CD4-positive, CD25-positive, alpha-beta regulatory T cell (primary cell): ENCODE measurements around the gene KRTAP12-2. TPM values are rescaled to one million over a fixed set of nuclear protein-coding genes. Genes with fewer than 3 reads are reported as not detected.
"Not testable (repeated sequence)": the region's sequence is repeated elsewhere in the genome, so short reads cannot be mapped to it uniquely, and the experiment has no call there.

Experiments
- ATAC-seq, 2 donors: fragments of 150-1000 bp; cut with Tn5 transposase; one replicate each; pipeline ENCODE4 v1.10.0; 2021; ENCODE audit warnings: low read depth in 2 of 2, moderate number of reproducible peaks in 2 of 2, moderate library complexity in 1 of 2
- DNase-seq, 3 donors: peaks; one replicate each; pipeline versions ENCODE4 v3.0.0 to v3.0.0-alpha.2; 2012 to 2022; ENCODE audit warnings: mixed read lengths in 1 of 3
- H3K27ac ChIP-seq: one replicate; pipeline ENCODE4 v1.7.0; 2013; ENCODE audit warnings: mild to moderate bottlenecking, low read length; ENCODE audit not compliant: insufficient read depth, poor library complexity, severe bottlenecking
- H3K27me3 ChIP-seq: one replicate; pipeline ENCODE4 v1.7.0; 2013; ENCODE audit warnings: low read length; ENCODE audit not compliant: control insufficient read depth, insufficient read depth
- H3K36me3 ChIP-seq: one replicate; pipeline ENCODE4 v1.7.0; 2013; ENCODE audit warnings: mild to moderate bottlenecking, low read length, moderate library complexity; ENCODE audit not compliant: control insufficient read depth, insufficient read depth
- H3K4me1 ChIP-seq: 2 replicates; pipeline ENCODE4 v1.7.0; 2013; ENCODE audit warnings: mild to moderate bottlenecking, low read length; ENCODE audit not compliant: insufficient read depth, control insufficient read depth, poor library complexity, severe bottlenecking
- H3K4me3 ChIP-seq: one replicate; pipeline ENCODE4 v1.7.0; 2013; ENCODE audit warnings: low read depth, mild to moderate bottlenecking, low read length, moderate library complexity
- H3K9me3 ChIP-seq, 2 experiments: 1 replicate in 1 of 2; 2 replicates in 1 of 2; pipeline ENCODE4 v1.7.0; 2013; ENCODE audit warnings: low read length in 2 of 2, mild to moderate bottlenecking in 1 of 2, moderate library complexity in 1 of 2; ENCODE audit not compliant: control insufficient read depth in 2 of 2
- H3K27ac Mint-ChIP-seq, 3 donors: one replicate each; pipeline ENCODE4 v1.8.0; 2020 to 2022; ENCODE audit warnings: mild to moderate bottlenecking in 3 of 3, mixed read lengths in 3 of 3, moderate library complexity in 2 of 3
- H3K27me3 Mint-ChIP-seq: one replicate; pipeline ENCODE4 v1.8.0; 2022; ENCODE audit warnings: mild to moderate bottlenecking, mixed read lengths
- H3K36me3 Mint-ChIP-seq: one replicate; pipeline ENCODE4 v1.8.0; 2020; ENCODE audit warnings: mixed read lengths
- H3K4me1 Mint-ChIP-seq, 4 donors: one replicate each; pipeline ENCODE4 v1.8.0; 2020 to 2022; ENCODE audit warnings: mixed read lengths in 4 of 4, mild to moderate bottlenecking in 1 of 4
- H3K4me3 Mint-ChIP-seq, 4 donors: one replicate each; pipeline ENCODE4 v1.8.0; 2020 to 2022; ENCODE audit warnings: mild to moderate bottlenecking in 4 of 4, mixed read lengths in 4 of 4, moderate library complexity in 3 of 4
- H3K9me3 Mint-ChIP-seq, 7 donors: one replicate each; pipeline ENCODE4 v1.8.0; 2020 to 2022; ENCODE audit warnings: mixed read lengths in 7 of 7, mild to moderate bottlenecking in 3 of 7, moderate library complexity in 2 of 7
- polyA plus RNA-seq, 4 donors: library from polyadenylated mRNA; unstranded; fragments of 300-500 nt; fragmentation: Illumina TruSeq; gene quantifications; one replicate each; pipeline ENCODE4 v1.2.3, GENCODE V29; 2021
- total RNA-seq: library from RNA; stranded (reverse); gene quantifications from one replicate; pipeline ENCODE4 v1.2.3, GENCODE V29; 2022

Gene KRTAP12-2
- total and polyA plus RNA-seq, 5 donors from 2014 or later: not detected

GRCh38 chr21:44685050-44685449 is 18.3 kb upstream of the KRTAP12-2 start:
- not testable (repeated sequence) for H3K4me3 Mint-ChIP-seq, H3K9me3 Mint-ChIP-seq, H3K27ac Mint-ChIP-seq, H3K4me3 ChIP-seq, H3K27me3 ChIP-seq, H3K36me3 ChIP-seq, H3K4me1 Mint-ChIP-seq, H3K36me3 Mint-ChIP-seq, DNase-seq, ATAC-seq, H3K4me1 ChIP-seq, H3K27ac ChIP-seq, H3K9me3 ChIP-seq
- peaks cover 28% of the 10 kb centered on the region for H3K27me3 Mint-ChIP-seq

- DNase-seq: no peak
- Mint-ChIP-seq H3K27ac (no peak overlapping the region), H3K27me3 (peaks cover 26% of the 10 kb centered on the region), H3K4me3 (no peak overlapping the region), H3K36me3 (no peaks in the 10 kb centered on the region), H3K9me3 (peaks cover 0 to 1% (median 0%) of the 10 kb centered on the region in 7 donors), H3K4me1 (peaks cover 0 to 3% (median 1%) of the 10 kb centered on the region in 4 donors)
- Histone ChIP-seq H3K36me3 (no peaks in the 10 kb centered on the region), H3K27ac (no peak overlapping the region), H3K9me3 (no peaks in the 10 kb centered on the region), H3K27me3 (peaks cover 3% of the 10 kb centered on the region), H3K4me1 (no peaks in the 10 kb centered on the region), H3K4me3 (no peak overlapping the region)
- ATAC-seq: no peak
These were observed 17.8 kb upstream of the KRTAP12-2 start for GRCh38 chr21:44684483-44684882.

GRCh38 chr21:44684077-44684476 is 17.4 kb upstream of the KRTAP12-2 start:
- Mint-ChIP-seq H3K27ac (no peak overlapping the region), H3K27me3 (peaks cover 26% of the 10 kb centered on the region), H3K9me3 (peaks cover 0 to 1% (median 0%) of the 10 kb centered on the region in 7 donors), H3K4me1 (peaks cover 0 to 3% (median 1%) of the 10 kb centered on the region in 4 donors), H3K36me3 (no peaks in the 10 kb centered on the region), H3K4me3 (no peak overlapping the region)
- no peaks in the 10 kb centered on the region for H3K4me1 ChIP-seq
- peaks cover 5% of the 10 kb centered on the region for H3K27me3 ChIP-seq
- no peaks in the 10 kb centered on the region for H3K9me3 ChIP-seq
- no peak overlapping the region for H3K4me3 ChIP-seq
- no peak overlapping the region for H3K27ac ChIP-seq
- ATAC-seq (no peak), DNase-seq (no peak)
- H3K36me3 ChIP-seq: no peaks in the 10 kb centered on the region

GRCh38 chr21:44682580-44683151 is 15.9 kb upstream of the KRTAP12-2 start:
- no peak overlapping the region for H3K27ac ChIP-seq
- peaks cover 5% of the 10 kb centered on the region for H3K27me3 ChIP-seq
- no peaks in the 10 kb centered on the region for H3K4me1 ChIP-seq
- peaks cover 0 to 1% (median 0%) of the 10 kb centered on the region in 7 donors for H3K9me3 Mint-ChIP-seq
- no peak overlapping the region for H3K4me3 Mint-ChIP-seq
- H3K27ac Mint-ChIP-seq: peak overlapping the region in 1 of 3 donors; percentile 36
- ATAC-seq: no peak
- no peak overlapping the region for H3K4me3 ChIP-seq
- H3K36me3 ChIP-seq: no peaks in the 10 kb centered on the region
- no peaks in the 10 kb centered on the region for H3K9me3 ChIP-seq
- no peaks in the 10 kb centered on the region for H3K36me3 Mint-ChIP-seq
- peaks cover 0 to 3% (median 1%) of the 10 kb centered on the region in 4 donors for H3K4me1 Mint-ChIP-seq
- H3K27me3 Mint-ChIP-seq: peaks cover 29% of the 10 kb centered on the region
- no peak for DNase-seq

GRCh38 chr21:44681861-44682579 is 15.3 kb upstream of the KRTAP12-2 start, which contains the start of gene KRTAP12-1:
Gene KRTAP12-1 (minus strand): TSS chr21:44682163. CDS start chr21:44682123, 40 bp downstream.
- DNase-seq: no peak
- Mint-ChIP-seq H3K27ac (peak within 1 kb of the TSS in 1 of 3 donors; percentile 80), H3K4me3 (no peak within 1 kb of the TSS), H3K36me3 (no peaks in the 10 kb centered on the region), H3K4me1 (peaks cover 0 to 3% (median 1%) of the 10 kb centered on the region in 4 donors), H3K27me3 (peaks cover 24% of the 10 kb centered on the region), H3K9me3 (peaks cover 0 to 1% (median 0%) of the 10 kb centered on the region in 7 donors)
- Histone ChIP-seq H3K4me1 (no peaks in the 10 kb centered on the region), H3K36me3 (no peaks in the 10 kb centered on the region), H3K9me3 (no peaks in the 10 kb centered on the region), H3K4me3 (no peak within 1 kb of the TSS), H3K27me3 (peaks cover 5% of the 10 kb centered on the region), H3K27ac (no peak within 1 kb of the TSS)
- no peak for ATAC-seq

GRCh38 chr21:44681152-44681551 is 14.4 kb upstream of the KRTAP12-2 start:
- Mint-ChIP-seq H3K27ac (no peak overlapping the region), H3K4me1 (peaks cover 0 to 3% (median 0%) of the 10 kb centered on the region in 4 donors), H3K36me3 (no peaks in the 10 kb centered on the region), H3K4me3 (no peak overlapping the region), H3K9me3 (peaks cover 0 to 1% (median 0%) of the 10 kb centered on the region in 7 donors), H3K27me3 (peaks cover 23% of the 10 kb centered on the region)
- no peak for ATAC-seq
- Histone ChIP-seq H3K9me3 (no peaks in the 10 kb centered on the region), H3K27me3 (peaks cover 5% of the 10 kb centered on the region), H3K4me1 (no peaks in the 10 kb centered on the region), H3K4me3 (no peak overlapping the region), H3K36me3 (no peaks in the 10 kb centered on the region), H3K27ac (no peak overlapping the region)
- DNase-seq: no peak

GRCh38 chr21:44677881-44678280 is 11.2 kb upstream of the KRTAP12-2 start:
- H3K9me3 Mint-ChIP-seq: peaks cover 0 to 21% (median 2%) of the 10 kb centered on the region in 7 donors
- H3K36me3 Mint-ChIP-seq: no peaks in the 10 kb centered on the region
- no peak overlapping the region for H3K27ac Mint-ChIP-seq
- H3K27me3 ChIP-seq: peaks cover 5% of the 10 kb centered on the region
- no peak overlapping the region for H3K4me3 ChIP-seq
- H3K4me1 ChIP-seq: no peaks in the 10 kb centered on the region
- DNase-seq: no peak
- no peak for ATAC-seq
- H3K9me3 ChIP-seq: peaks cover 4 to 7% of the 10 kb centered on the region in 2 experiments
- no peak overlapping the region for H3K4me3 Mint-ChIP-seq
- peaks cover 25% of the 10 kb centered on the region for H3K27me3 Mint-ChIP-seq
- H3K4me1 Mint-ChIP-seq: no peaks in the 10 kb centered on the region
- H3K36me3 ChIP-seq: no peaks in the 10 kb centered on the region
- H3K27ac ChIP-seq: no peak overlapping the region
